NCI-H345 (cell line): ENCODE results near the gene MAN1C1.
"Not testable (repeated sequence)": the region's sequence is repeated elsewhere in the genome, so short reads cannot be mapped to it uniquely, and the experiment has no call there.

Source experiments
- DNase-seq: peaks from one replicate; lab custom pipeline; 2025; lab: John Stamatoyannopoulos, UW

Gene MAN1C1

GRCh38 chr1:25680701-25681100 lies 64.1 kb downstream of the MAN1C1 start:
- DNase-seq: no peak

GRCh38 chr1:25682059-25682601 lies 65.5 kb downstream of the MAN1C1 start:
- no peak for DNase-seq

GRCh38 chr1:25683177-25683576 lies 66.6 kb downstream of the MAN1C1 start:
- DNase-seq: no peak

GRCh38 chr1:25683731-25684130 lies 67.1 kb downstream of the MAN1C1 start:
- DNase-seq: no peak

GRCh38 chr1:25684216-25684965 lies 67.8 kb downstream of the MAN1C1 start:
- no peak for DNase-seq

- DNase-seq: no peak
Observed at GRCh38 chr1:25685211-25685750, 68.7 kb downstream of the MAN1C1 start.

GRCh38 chr1:25685938-25686665 lies 69.5 kb downstream of the MAN1C1 start:
- DNase-seq: no peak

GRCh38 chr1:25687221-25688017 lies 70.8 kb downstream of the MAN1C1 start:
- no peak for DNase-seq

GRCh38 chr1:25688390-25689119 lies 72.0 kb downstream of the MAN1C1 start:
- DNase-seq: no peak

GRCh38 chr1:25689686-25690381 lies 73.2 kb downstream of the MAN1C1 start:
- no peak for DNase-seq

GRCh38 chr1:25690396-25690956 lies 73.9 kb downstream of the MAN1C1 start:
- no peak for DNase-seq

GRCh38 chr1:25691211-25691610 lies 74.6 kb downstream of the MAN1C1 start:
- DNase-seq: no peak

GRCh38 chr1:25692560-25692959 lies 76.0 kb downstream of the MAN1C1 start:
- DNase-seq: no peak

- no peak for DNase-seq
Observed at GRCh38 chr1:25694167-25695007, 77.8 kb downstream of the MAN1C1 start.

GRCh38 chr1:25695090-25695770 lies 78.6 kb downstream of the MAN1C1 start:
- DNase-seq: no peak

GRCh38 chr1:25695771-25696311 lies 79.2 kb downstream of the MAN1C1 start:
- no peak for DNase-seq

- not testable (repeated sequence) for DNase-seq
Observed at GRCh38 chr1:25696643-25697042, 80.1 kb downstream of the MAN1C1 start.

GRCh38 chr1:25697435-25698217 lies 81.0 kb downstream of the MAN1C1 start:
- no peak for DNase-seq
